HEK293 (cell line): ENCODE measurements around the gene OR5H2.

Source experiments
- CTCF ChIP-seq: fragments of 450-650 bp; formaldehyde crosslinking; IDR thresholded peaks from 2 replicates; pipeline ENCODE4 v1.5.1; 2016; ENCODE audit warnings: missing biosample characterization, missing genetic modification characterization
- KLF16 ChIP-seq: fragments of 450-650 bp; formaldehyde crosslinking; IDR thresholded peaks from 2 replicates; pipeline ENCODE4 v1.5.1; 2017; ENCODE audit warnings: missing biosample characterization, missing genetic modification characterization
- REST ChIP-seq: fragments of 450-650 bp; formaldehyde crosslinking; IDR thresholded peaks from 2 replicates; pipeline ENCODE4 v1.5.1; 2016; ENCODE audit warnings: missing biosample characterization, missing genetic modification characterization
- SETDB1 ChIP-seq: IDR thresholded peaks from one replicate; pipeline ENCODE4 v1.6.1; 2017; ENCODE audit warnings: mild to moderate bottlenecking, low read length, moderate library complexity, mixed read lengths; ENCODE audit not compliant: insufficient read length
- ZBTB7A ChIP-seq: fragments of 450-650 bp; formaldehyde crosslinking; IDR thresholded peaks from 2 replicates; pipeline ENCODE4 v1.5.1; 2016; ENCODE audit warnings: low read depth, missing biosample characterization, missing genetic modification characterization
- ZNF121 ChIP-seq: fragments of 450-650 bp; formaldehyde crosslinking; IDR thresholded peaks from 2 replicates; pipeline ENCODE4 v1.5.1; 2016; ENCODE audit warnings: missing biosample characterization, missing genetic modification characterization
- ZNF2 ChIP-seq: fragments of 450-650 bp; formaldehyde crosslinking; IDR thresholded peaks from 2 replicates; pipeline ENCODE4 v1.5.1; 2016; ENCODE audit warnings: missing biosample characterization, missing genetic modification characterization
- ZNF214 ChIP-seq: fragments of 450-650 bp; formaldehyde crosslinking; IDR thresholded peaks from 2 replicates; pipeline ENCODE4 v1.5.1; 2017; ENCODE audit warnings: missing biosample characterization, mild to moderate bottlenecking, missing genetic modification characterization, borderline replicate concordance
- ZNF24 ChIP-seq: fragments of 450-650 bp; formaldehyde crosslinking; IDR thresholded peaks from 2 replicates; pipeline ENCODE4 v1.5.1; 2016; ENCODE audit warnings: missing biosample characterization, missing genetic modification characterization
- ZNF518A ChIP-seq: fragments of 450-650 bp; formaldehyde crosslinking; conservative IDR thresholded peaks from 2 replicates; pipeline ENCODE4 v1.5.1; 2016; ENCODE audit warnings: low read depth, missing biosample characterization, missing genetic modification characterization
- ZNF747 ChIP-seq: fragments of 450-650 bp; formaldehyde crosslinking; IDR thresholded peaks from 2 replicates; pipeline ENCODE4 v1.5.1; 2016; ENCODE audit warnings: missing biosample characterization, missing genetic modification characterization
- TF ChIP-seq, protein P1 (sequence below): fragments of 450-650 bp; formaldehyde crosslinking; IDR thresholded peaks from 2 replicates; pipeline ENCODE4 v1.5.1; 2016; ENCODE audit warnings: missing biosample characterization, missing genetic modification characterization, low read depth
- TF ChIP-seq, protein P2 (sequence below): fragments of 450-650 bp; formaldehyde crosslinking; IDR thresholded peaks from 2 replicates; pipeline ENCODE4 v1.5.1; 2016; ENCODE audit warnings: missing biosample characterization, missing genetic modification characterization, borderline replicate concordance

DNA sequence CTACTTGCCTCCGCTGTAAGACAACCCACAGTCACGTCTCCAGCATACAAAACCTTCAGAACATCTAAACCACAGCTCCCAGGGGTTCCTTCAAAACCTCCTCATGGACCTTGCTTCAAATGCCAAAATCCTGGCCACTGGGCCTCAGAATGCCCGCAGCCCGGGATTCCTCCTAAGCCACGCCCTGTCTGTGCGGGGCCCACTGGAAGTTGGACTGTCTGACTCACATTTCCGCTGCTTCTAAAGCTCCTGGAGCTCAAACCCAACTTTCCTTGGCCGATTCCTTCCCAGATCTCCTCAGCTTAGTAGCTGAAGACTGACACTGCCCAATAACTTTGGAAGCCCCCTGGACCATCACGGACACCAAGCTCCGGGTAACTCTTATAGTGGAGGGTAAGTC is 36.2 kb upstream of the OR5H2 start:
- TF ChIP-seq CTCF (tag by site-specific recombination) = no peak
- TF ChIP-seq ZNF24 = no peak
- TF ChIP-seq ZNF121 (tag by site-specific recombination) = no peak
- no peak for TF ChIP-seq KLF16 (tag by site-specific recombination)
- no peak for TF ChIP-seq REST (tag by site-specific recombination)
- TF ChIP-seq SETDB1 = no peak
- TF ChIP-seq ZNF747 (tag by site-specific recombination) = no peak
- no peak for TF ChIP-seq ZBTB7A (tag by site-specific recombination)
- TF ChIP-seq, protein P1, sequence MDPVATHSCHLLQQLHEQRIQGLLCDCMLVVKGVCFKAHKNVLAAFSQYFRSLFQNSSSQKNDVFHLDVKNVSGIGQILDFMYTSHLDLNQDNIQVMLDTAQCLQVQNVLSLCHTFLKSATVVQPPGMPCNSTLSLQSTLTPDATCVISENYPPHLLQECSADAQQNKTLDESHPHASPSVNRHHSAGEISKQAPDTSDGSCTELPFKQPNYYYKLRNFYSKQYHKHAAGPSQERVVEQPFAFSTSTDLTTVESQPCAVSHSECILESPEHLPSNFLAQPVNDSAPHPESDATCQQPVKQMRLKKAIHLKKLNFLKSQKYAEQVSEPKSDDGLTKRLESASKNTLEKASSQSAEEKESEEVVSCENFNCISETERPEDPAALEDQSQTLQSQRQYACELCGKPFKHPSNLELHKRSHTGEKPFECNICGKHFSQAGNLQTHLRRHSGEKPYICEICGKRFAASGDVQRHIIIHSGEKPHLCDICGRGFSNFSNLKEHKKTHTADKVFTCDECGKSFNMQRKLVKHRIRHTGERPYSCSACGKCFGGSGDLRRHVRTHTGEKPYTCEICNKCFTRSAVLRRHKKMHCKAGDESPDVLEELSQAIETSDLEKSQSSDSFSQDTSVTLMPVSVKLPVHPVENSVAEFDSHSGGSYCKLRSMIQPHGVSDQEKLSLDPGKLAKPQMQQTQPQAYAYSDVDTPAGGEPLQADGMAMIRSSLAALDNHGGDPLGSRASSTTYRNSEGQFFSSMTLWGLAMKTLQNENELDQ (tag by site-specific recombination) = no peak
- TF ChIP-seq ZNF2 (tag by site-specific recombination) = no peak
- no peak for TF ChIP-seq ZNF518A (tag by site-specific recombination)
- TF ChIP-seq ZNF214 (tag by site-specific recombination) = no peak
- TF ChIP-seq, protein P2, sequence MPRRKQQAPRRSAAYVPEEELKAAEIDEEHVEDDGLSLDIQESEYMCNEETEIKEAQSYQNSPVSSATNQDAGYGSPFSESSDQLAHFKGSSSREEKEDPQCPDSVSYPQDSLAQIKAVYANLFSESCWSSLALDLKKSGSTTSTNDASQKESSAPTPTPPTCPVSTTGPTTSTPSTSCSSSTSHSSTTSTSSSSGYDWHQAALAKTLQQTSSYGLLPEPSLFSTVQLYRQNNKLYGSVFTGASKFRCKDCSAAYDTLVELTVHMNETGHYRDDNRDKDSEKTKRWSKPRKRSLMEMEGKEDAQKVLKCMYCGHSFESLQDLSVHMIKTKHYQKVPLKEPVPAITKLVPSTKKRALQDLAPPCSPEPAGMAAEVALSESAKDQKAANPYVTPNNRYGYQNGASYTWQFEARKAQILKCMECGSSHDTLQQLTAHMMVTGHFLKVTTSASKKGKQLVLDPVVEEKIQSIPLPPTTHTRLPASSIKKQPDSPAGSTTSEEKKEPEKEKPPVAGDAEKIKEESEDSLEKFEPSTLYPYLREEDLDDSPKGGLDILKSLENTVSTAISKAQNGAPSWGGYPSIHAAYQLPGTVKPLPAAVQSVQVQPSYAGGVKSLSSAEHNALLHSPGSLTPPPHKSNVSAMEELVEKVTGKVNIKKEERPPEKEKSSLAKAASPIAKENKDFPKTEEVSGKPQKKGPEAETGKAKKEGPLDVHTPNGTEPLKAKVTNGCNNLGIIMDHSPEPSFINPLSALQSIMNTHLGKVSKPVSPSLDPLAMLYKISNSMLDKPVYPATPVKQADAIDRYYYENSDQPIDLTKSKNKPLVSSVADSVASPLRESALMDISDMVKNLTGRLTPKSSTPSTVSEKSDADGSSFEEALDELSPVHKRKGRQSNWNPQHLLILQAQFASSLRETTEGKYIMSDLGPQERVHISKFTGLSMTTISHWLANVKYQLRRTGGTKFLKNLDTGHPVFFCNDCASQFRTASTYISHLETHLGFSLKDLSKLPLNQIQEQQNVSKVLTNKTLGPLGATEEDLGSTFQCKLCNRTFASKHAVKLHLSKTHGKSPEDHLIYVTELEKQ (tag by site-specific recombination) = no peak
